ENCODE data around the gene CD200R1L.

The CD200R1L gene

DNA sequence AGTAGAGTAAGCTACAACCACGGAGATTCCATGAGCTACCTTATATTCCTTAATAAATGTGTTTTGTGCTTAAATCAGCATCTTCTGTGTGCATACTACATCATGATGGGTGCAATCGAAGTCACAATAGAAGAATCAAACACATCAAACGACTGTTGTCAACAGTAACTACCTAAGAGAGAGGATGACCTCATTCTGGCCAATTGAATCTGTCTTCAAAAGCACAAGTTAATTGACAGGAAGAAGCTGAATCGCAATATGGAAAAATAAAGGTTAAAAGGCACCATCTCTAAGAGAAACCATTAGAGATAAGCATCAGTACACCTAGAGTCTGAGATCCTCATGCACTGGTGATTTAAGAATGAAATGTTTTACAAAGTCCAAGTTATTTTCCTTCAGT lies 39.0 kb downstream of the CD200R1L start:
- H3K27me3 ChIP-seq (ENCODE audit: control insufficient read depth, insufficient read depth, low read length), result no peaks in the 10 kb centered on the region
- H3K9ac ChIP-seq (ENCODE audit: low read depth, low read length), result no peak overlapping the region
- no peaks in the 10 kb centered on the region for H3K36me3 ChIP-seq (ENCODE audit: control insufficient read depth, insufficient read depth, low read length)
- H3K9me3 ChIP-seq (ENCODE audit: control insufficient read depth, insufficient read depth, low read length), result no peaks in the 10 kb centered on the region
- no peaks in the 10 kb centered on the region for H3K4me1 ChIP-seq (ENCODE audit: control insufficient read depth, insufficient read depth, low read length)
- no peak overlapping the region for H3K27ac ChIP-seq (ENCODE audit: low read depth, low read length)
- no peak overlapping the region for H3K4me3 ChIP-seq (ENCODE audit: low read depth, low read length)

- no peaks in the 10 kb centered on the region for H3K4me1 ChIP-seq (ENCODE audit: control insufficient read depth, insufficient read depth, low read length)
- no peaks in the 10 kb centered on the region for H3K9me3 ChIP-seq (ENCODE audit: control insufficient read depth, insufficient read depth, low read length)
- no peak overlapping the region for H3K27ac ChIP-seq (ENCODE audit: low read depth, low read length)
- H3K36me3 ChIP-seq (ENCODE audit: control insufficient read depth, insufficient read depth, low read length), result no peaks in the 10 kb centered on the region
- no peak overlapping the region for H3K4me3 ChIP-seq (ENCODE audit: low read depth, low read length)
- H3K9ac ChIP-seq (ENCODE audit: low read depth, low read length), result no peak overlapping the region
- no peaks in the 10 kb centered on the region for H3K27me3 ChIP-seq (ENCODE audit: control insufficient read depth, insufficient read depth, low read length)
These were observed 39.8 kb downstream of the CD200R1L start for GRCh38 chr3:112806903-112807302.

DNA sequence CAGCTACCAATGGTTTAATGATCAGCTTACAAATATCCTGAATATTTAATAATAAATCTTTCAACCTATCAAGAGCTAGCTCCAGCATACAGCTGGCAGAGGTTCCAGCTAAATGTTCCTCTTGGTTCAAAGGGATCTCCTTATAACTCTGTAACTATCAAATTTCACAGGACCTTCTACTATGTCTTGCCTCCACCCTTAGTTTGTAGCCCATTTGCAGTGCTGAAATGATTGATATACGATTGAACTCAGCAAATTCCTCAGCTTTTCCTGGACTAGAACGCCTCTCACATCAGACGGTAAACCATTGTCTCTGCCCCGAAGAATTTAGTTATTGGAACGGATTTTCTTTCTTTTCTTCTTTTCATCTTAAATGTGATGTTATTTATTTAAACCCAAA lies 41.5 kb downstream of the CD200R1L start:
- Histone ChIP-seq H3K4me1 (ENCODE audit: control insufficient read depth, insufficient read depth, low read length) (no peaks in the 10 kb centered on the region), H3K4me3 (ENCODE audit: low read depth, low read length) (no peak overlapping the region), H3K9ac (ENCODE audit: low read depth, low read length) (no peak overlapping the region), H3K9me3 (ENCODE audit: control insufficient read depth, insufficient read depth, low read length) (no peaks in the 10 kb centered on the region), H3K27ac (ENCODE audit: low read depth, low read length) (no peak overlapping the region), H3K27me3 (ENCODE audit: control insufficient read depth, insufficient read depth, low read length) (no peaks in the 10 kb centered on the region), H3K36me3 (ENCODE audit: control insufficient read depth, insufficient read depth, low read length) (no peaks in the 10 kb centered on the region)

DNA sequence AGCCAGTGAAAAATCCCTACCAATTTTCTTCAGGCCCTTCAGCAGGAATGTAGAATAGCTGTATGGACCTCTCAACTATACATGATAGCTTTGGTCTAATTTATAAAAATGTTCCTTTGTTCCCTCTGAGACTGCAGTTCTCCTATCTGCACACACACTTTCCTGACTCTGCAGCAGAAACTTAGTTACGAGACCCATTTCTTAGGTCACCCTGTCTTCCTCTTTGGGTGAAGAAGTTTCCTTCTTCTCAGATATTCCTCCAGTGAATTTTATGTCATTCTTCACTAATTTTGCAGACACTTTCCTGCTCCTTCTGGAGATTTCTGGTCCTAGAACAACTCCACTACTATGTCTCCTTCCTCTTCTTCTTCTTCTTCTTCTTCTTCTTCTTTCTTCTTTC lies 42.6 kb downstream of the CD200R1L start:
- H3K36me3 ChIP-seq (ENCODE audit: control insufficient read depth, insufficient read depth, low read length), result no peaks in the 10 kb centered on the region
- no peak overlapping the region for H3K27ac ChIP-seq (ENCODE audit: low read depth, low read length)
- H3K4me3 ChIP-seq (ENCODE audit: low read depth, low read length), result no peak overlapping the region
- H3K27me3 ChIP-seq (ENCODE audit: control insufficient read depth, insufficient read depth, low read length), result no peaks in the 10 kb centered on the region
- H3K9me3 ChIP-seq (ENCODE audit: control insufficient read depth, insufficient read depth, low read length), result no peaks in the 10 kb centered on the region
- H3K4me1 ChIP-seq (ENCODE audit: control insufficient read depth, insufficient read depth, low read length), result no peaks in the 10 kb centered on the region
- H3K9ac ChIP-seq (ENCODE audit: low read depth, low read length), result no peak overlapping the region

DNA sequence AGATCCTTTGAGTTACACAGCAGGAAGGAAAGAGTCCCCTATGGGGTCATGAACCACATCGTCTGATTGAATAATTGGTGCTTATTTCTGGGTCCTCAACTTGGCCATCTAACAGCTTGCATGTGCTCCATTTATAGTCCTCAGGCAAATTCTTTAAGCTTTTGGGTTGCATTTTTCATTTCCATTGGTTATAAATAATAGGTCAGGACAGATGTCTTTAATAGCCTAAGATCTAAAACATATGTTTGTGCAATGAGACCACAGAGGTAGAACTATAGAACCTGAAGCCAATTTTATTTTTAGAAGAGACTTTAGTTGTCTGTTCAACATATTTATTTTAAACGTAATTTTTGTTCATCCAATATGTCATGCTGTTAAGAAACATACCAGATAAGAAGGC lies 43.2 kb downstream of the CD200R1L start:
- Histone ChIP-seq H3K4me1 (ENCODE audit: control insufficient read depth, insufficient read depth, low read length) (no peaks in the 10 kb centered on the region), H3K9ac (ENCODE audit: low read depth, low read length) (no peak overlapping the region), H3K27ac (ENCODE audit: low read depth, low read length) (no peak overlapping the region), H3K9me3 (ENCODE audit: control insufficient read depth, insufficient read depth, low read length) (no peaks in the 10 kb centered on the region), H3K27me3 (ENCODE audit: control insufficient read depth, insufficient read depth, low read length) (no peaks in the 10 kb centered on the region), H3K36me3 (ENCODE audit: control insufficient read depth, insufficient read depth, low read length) (no peaks in the 10 kb centered on the region), H3K4me3 (ENCODE audit: low read depth, low read length) (no peak overlapping the region)

GRCh38 chr3:112802338-112802737 lies 44.3 kb downstream of the CD200R1L start:
- no peak overlapping the region for H3K9ac ChIP-seq (ENCODE audit: low read depth, low read length)
- no peaks in the 10 kb centered on the region for H3K36me3 ChIP-seq (ENCODE audit: control insufficient read depth, insufficient read depth, low read length)
- no peaks in the 10 kb centered on the region for H3K4me1 ChIP-seq (ENCODE audit: control insufficient read depth, insufficient read depth, low read length)
- H3K4me3 ChIP-seq (ENCODE audit: low read depth, low read length), result no peak overlapping the region
- no peaks in the 10 kb centered on the region for H3K27me3 ChIP-seq (ENCODE audit: control insufficient read depth, insufficient read depth, low read length)
- H3K27ac ChIP-seq (ENCODE audit: low read depth, low read length), result no peak overlapping the region
- H3K9me3 ChIP-seq (ENCODE audit: control insufficient read depth, insufficient read depth, low read length), result no peaks in the 10 kb centered on the region

DNA sequence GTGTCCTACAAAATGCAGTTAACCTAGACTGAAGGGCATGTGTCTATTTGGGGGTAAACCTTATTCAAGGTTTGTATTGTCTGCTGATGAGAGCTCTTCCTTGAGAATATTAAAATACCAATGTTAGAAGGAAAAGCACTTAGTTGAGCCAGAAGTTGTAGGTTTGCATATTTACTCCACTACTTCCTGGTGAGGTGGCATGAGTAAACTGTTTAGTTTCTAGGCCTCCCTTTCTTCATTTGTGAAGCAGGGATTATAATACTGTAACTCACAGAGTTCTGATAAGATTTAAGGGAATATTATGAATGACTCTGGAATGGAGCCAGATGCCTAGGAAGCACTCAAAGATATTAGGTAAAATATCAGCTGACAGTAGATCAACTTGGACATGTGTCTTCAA lies 46.7 kb downstream of the CD200R1L start:
- Histone ChIP-seq H3K27ac (ENCODE audit: low read depth, low read length) (no peak overlapping the region), H3K9ac (ENCODE audit: low read depth, low read length) (no peak overlapping the region), H3K4me1 (ENCODE audit: control insufficient read depth, insufficient read depth, low read length) (no peaks in the 10 kb centered on the region), H3K4me3 (ENCODE audit: low read depth, low read length) (no peak overlapping the region), H3K27me3 (ENCODE audit: control insufficient read depth, insufficient read depth, low read length) (no peaks in the 10 kb centered on the region), H3K9me3 (ENCODE audit: control insufficient read depth, insufficient read depth, low read length) (no peaks in the 10 kb centered on the region), H3K36me3 (ENCODE audit: control insufficient read depth, insufficient read depth, low read length) (no peaks in the 10 kb centered on the region)

DNA sequence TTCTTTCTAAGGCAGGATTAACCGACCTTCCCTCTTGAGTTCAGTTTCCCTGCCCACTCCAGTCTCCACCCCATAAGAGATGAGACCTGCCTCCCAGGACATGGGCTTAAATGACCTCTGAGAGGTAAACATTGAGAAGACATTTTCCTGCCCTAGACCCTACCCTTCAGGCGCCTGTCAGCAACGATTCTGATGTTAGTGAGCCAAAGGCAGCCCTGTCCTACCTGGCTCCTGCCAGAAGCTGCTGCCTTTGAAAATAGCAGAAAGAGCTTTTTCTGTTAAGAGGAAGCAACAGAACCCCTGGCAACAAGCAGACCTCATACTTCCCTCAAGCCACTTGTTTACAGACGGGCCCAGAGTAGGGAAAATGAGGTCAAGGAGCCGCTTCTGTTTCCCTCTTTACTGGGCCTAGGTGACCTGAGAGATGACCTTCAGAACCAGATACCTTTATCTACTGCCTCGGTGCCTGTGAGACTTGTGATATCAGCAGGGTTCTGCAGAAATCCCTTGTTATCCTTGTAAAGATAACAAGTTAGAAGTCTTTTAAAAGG lies 52.0 kb downstream of the CD200R1L start:
- Histone ChIP-seq H3K36me3 (ENCODE audit: control insufficient read depth, insufficient read depth, low read length) (no peaks in the 10 kb centered on the region), H3K4me3 (ENCODE audit: low read depth, low read length) (no peak overlapping the region), H3K9me3 (ENCODE audit: control insufficient read depth, insufficient read depth, low read length) (no peaks in the 10 kb centered on the region), H3K9ac (ENCODE audit: low read depth, low read length) (no peak overlapping the region), H3K4me1 (ENCODE audit: control insufficient read depth, insufficient read depth, low read length) (0 out of 2 replicates have a peak, but pooled peaks cover 12% of the 10 kb centered on the region), H3K27me3 (ENCODE audit: control insufficient read depth, insufficient read depth, low read length) (no peaks in the 10 kb centered on the region), H3K27ac (ENCODE audit: low read depth, low read length) (peak overlapping the region; percentile 56)

GRCh38 chr3:112793326-112794081 lies 53.2 kb downstream of the CD200R1L start:
- H3K4me3 ChIP-seq (ENCODE audit: low read depth, low read length), result no peak overlapping the region
- 0 out of 2 replicates have a peak, but pooled peaks cover 12% of the 10 kb centered on the region for H3K4me1 ChIP-seq (ENCODE audit: control insufficient read depth, insufficient read depth, low read length)
- no peaks in the 10 kb centered on the region for H3K9me3 ChIP-seq (ENCODE audit: control insufficient read depth, insufficient read depth, low read length)
- no peak overlapping the region for H3K9ac ChIP-seq (ENCODE audit: low read depth, low read length)
- H3K27me3 ChIP-seq (ENCODE audit: control insufficient read depth, insufficient read depth, low read length), result no peaks in the 10 kb centered on the region
- H3K27ac ChIP-seq (ENCODE audit: low read depth, low read length), result peak overlapping the region; percentile 56
- no peaks in the 10 kb centered on the region for H3K36me3 ChIP-seq (ENCODE audit: control insufficient read depth, insufficient read depth, low read length)

DNA sequence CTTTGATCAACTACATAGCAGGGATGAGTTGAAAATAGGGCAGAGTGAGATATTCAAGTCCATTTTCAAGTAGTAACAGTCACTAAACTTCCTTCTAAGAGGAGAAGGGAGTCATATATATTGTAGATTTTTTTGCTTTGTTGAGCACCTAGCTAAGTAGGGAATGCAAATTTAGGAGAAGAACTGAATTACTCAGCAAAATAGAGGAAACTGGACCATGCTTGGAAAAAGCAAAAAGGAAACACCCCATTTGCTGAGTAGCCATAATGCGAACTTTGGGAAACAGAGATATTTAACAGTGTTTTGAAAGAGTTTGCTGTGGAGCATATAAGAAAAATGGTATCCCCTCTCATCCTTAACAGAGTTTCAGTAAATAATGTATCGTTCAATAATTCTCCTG lies 54.9 kb downstream of the CD200R1L start:
- no peaks in the 10 kb centered on the region for H3K27me3 ChIP-seq (ENCODE audit: control insufficient read depth, insufficient read depth, low read length)
- H3K4me3 ChIP-seq (ENCODE audit: low read depth, low read length), result no peak overlapping the region
- no peaks in the 10 kb centered on the region for H3K36me3 ChIP-seq (ENCODE audit: control insufficient read depth, insufficient read depth, low read length)
- H3K4me1 ChIP-seq (ENCODE audit: control insufficient read depth, insufficient read depth, low read length), result 0 out of 2 replicates have a peak, but pooled peaks cover 12% of the 10 kb centered on the region
- no peaks in the 10 kb centered on the region for H3K9me3 ChIP-seq (ENCODE audit: control insufficient read depth, insufficient read depth, low read length)
- H3K9ac ChIP-seq (ENCODE audit: low read depth, low read length), result no peak overlapping the region
- H3K27ac ChIP-seq (ENCODE audit: low read depth, low read length), result no peak overlapping the region

DNA sequence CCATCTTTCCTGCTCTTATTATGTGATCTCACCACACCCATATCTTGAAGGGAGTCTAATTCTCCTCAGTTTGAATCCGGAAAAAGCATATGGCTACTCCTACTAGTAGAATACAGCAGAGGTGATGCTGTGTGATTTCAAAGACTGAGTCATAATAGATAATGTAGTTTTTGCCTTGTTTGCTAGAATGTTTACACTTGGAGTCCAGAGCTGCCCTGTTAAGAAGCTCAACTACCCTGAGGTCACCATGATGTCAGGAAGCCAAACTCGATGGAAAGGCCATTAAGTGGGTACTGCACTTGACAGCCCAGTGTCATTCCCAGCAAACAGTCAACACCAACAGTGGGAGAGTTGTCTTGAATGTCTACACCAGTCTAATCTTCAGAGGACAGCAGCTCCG lies 56.9 kb downstream of the CD200R1L start:
- H3K4me3 ChIP-seq (ENCODE audit: low read depth, low read length), result no peak overlapping the region
- 0 out of 2 replicates have a peak, but pooled peaks cover 12% of the 10 kb centered on the region for H3K4me1 ChIP-seq (ENCODE audit: control insufficient read depth, insufficient read depth, low read length)
- H3K27ac ChIP-seq (ENCODE audit: low read depth, low read length), result no peak overlapping the region
- H3K9ac ChIP-seq (ENCODE audit: low read depth, low read length), result no peak overlapping the region
- H3K9me3 ChIP-seq (ENCODE audit: control insufficient read depth, insufficient read depth, low read length), result no peaks in the 10 kb centered on the region
- H3K36me3 ChIP-seq (ENCODE audit: control insufficient read depth, insufficient read depth, low read length), result no peaks in the 10 kb centered on the region
- no peaks in the 10 kb centered on the region for H3K27me3 ChIP-seq (ENCODE audit: control insufficient read depth, insufficient read depth, low read length)

All from HUES48 (cell line).